ENCODE results near the gene P2RX7.
"Not testable (repeated sequence)": the region's sequence is repeated elsewhere in the genome, so short reads cannot be mapped to it uniquely, and the experiment has no call there.

Gene P2RX7

GRCh38 chr12:121162384-121162783, 29.7 kb downstream of the P2RX7 start:
- H3K4me3 ChIP-seq (ENCODE audit: insufficient read depth, low read length, poor library complexity, severe bottlenecking), result no peak overlapping the region
- H3K27me3 ChIP-seq (ENCODE audit: low read length), result no peaks in the 10 kb centered on the region
- H3K9me2 ChIP-seq (replicated peaks; ENCODE audit: insufficient read depth, low read length), result no peaks in the 10 kb centered on the region
- no peaks in the 10 kb centered on the region for H3K9me3 ChIP-seq (ENCODE audit: insufficient read depth, low read length)
- H4K20me1 ChIP-seq (ENCODE audit: low read depth, low read length), result no peaks in the 10 kb centered on the region
- no peak overlapping the region for H2AFZ ChIP-seq (ENCODE audit: low read depth, low read length, severe bottlenecking)
- H3K27ac ChIP-seq (ENCODE audit: low read depth, low read length), result no peak overlapping the region
- H3K79me2 ChIP-seq (ENCODE audit: insufficient read depth, low read length), result no peaks in the 10 kb centered on the region
- no peaks in the 10 kb centered on the region for H3F3A ChIP-seq (ENCODE audit: insufficient read depth)
- no peaks in the 10 kb centered on the region for H3K36me3 ChIP-seq (ENCODE audit: low read length)
- no peak overlapping the region for H3K4me2 ChIP-seq (ENCODE audit: low read depth, low read length, poor library complexity, severe bottlenecking)
- no peak overlapping the region for H3K9ac ChIP-seq (ENCODE audit: low read length)
- TF ChIP-seq CTCF (IDR thresholded peaks at IDR 0.05; ENCODE audit: insufficient read depth, low read length, poor library complexity, severe bottlenecking) (no peak), EZH2phosphoT487 (conservative IDR thresholded peaks at IDR 0.05; ENCODE audit: low read length) (no peak)

GRCh38 chr12:121162985-121163384, 30.3 kb downstream of the P2RX7 start:
- Histone ChIP-seq H3K4me3 (ENCODE audit: insufficient read depth, low read length, poor library complexity, severe bottlenecking) (no peak overlapping the region), H2AFZ (ENCODE audit: low read depth, low read length, severe bottlenecking) (no peak overlapping the region), H4K20me1 (ENCODE audit: low read depth, low read length) (no peaks in the 10 kb centered on the region), H3K36me3 (ENCODE audit: low read length) (no peaks in the 10 kb centered on the region), H3K27me3 (ENCODE audit: low read length) (no peaks in the 10 kb centered on the region), H3K9me2 (replicated peaks; ENCODE audit: insufficient read depth, low read length) (no peaks in the 10 kb centered on the region), H3K9me3 (ENCODE audit: insufficient read depth, low read length) (no peaks in the 10 kb centered on the region), H3F3A (ENCODE audit: insufficient read depth) (no peaks in the 10 kb centered on the region), H3K79me2 (ENCODE audit: insufficient read depth, low read length) (no peaks in the 10 kb centered on the region), H3K27ac (ENCODE audit: low read depth, low read length) (no peak overlapping the region), H3K9ac (ENCODE audit: low read length) (no peak overlapping the region), H3K4me2 (ENCODE audit: low read depth, low read length, poor library complexity, severe bottlenecking) (no peak overlapping the region)
- TF ChIP-seq CTCF (IDR thresholded peaks at IDR 0.05; ENCODE audit: insufficient read depth, low read length, poor library complexity, severe bottlenecking) (no peak), EZH2phosphoT487 (conservative IDR thresholded peaks at IDR 0.05; ENCODE audit: low read length) (no peak)

- H3K27me3 ChIP-seq (ENCODE audit: low read length); H3K9ac ChIP-seq (ENCODE audit: low read length); H2AFZ ChIP-seq (ENCODE audit: low read depth, low read length, severe bottlenecking); H3K36me3 ChIP-seq (ENCODE audit: low read length); H3K9me3 ChIP-seq (ENCODE audit: insufficient read depth, low read length); H3K27ac ChIP-seq (ENCODE audit: low read depth, low read length); H3K4me3 ChIP-seq (ENCODE audit: insufficient read depth, low read length, poor library complexity, severe bottlenecking); H3K9me2 ChIP-seq (replicated peaks; ENCODE audit: insufficient read depth, low read length); H3F3A ChIP-seq (ENCODE audit: insufficient read depth); H4K20me1 ChIP-seq (ENCODE audit: low read depth, low read length); H3K4me2 ChIP-seq (ENCODE audit: low read depth, low read length, poor library complexity, severe bottlenecking); H3K79me2 ChIP-seq (ENCODE audit: insufficient read depth, low read length): not testable (repeated sequence)
Observed at GRCh38 chr12:121164839-121165238, 32.2 kb downstream of the P2RX7 start.

GRCh38 chr12:121165316-121165715, 32.6 kb downstream of the P2RX7 start:
- H3K27me3 ChIP-seq (ENCODE audit: low read length), result no peaks in the 10 kb centered on the region
- no peaks in the 10 kb centered on the region for H4K20me1 ChIP-seq (ENCODE audit: low read depth, low read length)
- no peaks in the 10 kb centered on the region for H3K9me3 ChIP-seq (ENCODE audit: insufficient read depth, low read length)
- no peaks in the 10 kb centered on the region for H3K79me2 ChIP-seq (ENCODE audit: insufficient read depth, low read length)
- H3K9me2 ChIP-seq (replicated peaks; ENCODE audit: insufficient read depth, low read length), result no peaks in the 10 kb centered on the region
- no peak overlapping the region for H3K9ac ChIP-seq (ENCODE audit: low read length)
- no peak overlapping the region for H3K27ac ChIP-seq (ENCODE audit: low read depth, low read length)
- no peak overlapping the region for H3K4me2 ChIP-seq (ENCODE audit: low read depth, low read length, poor library complexity, severe bottlenecking)
- TF ChIP-seq EZH2phosphoT487 (conservative IDR thresholded peaks at IDR 0.05; ENCODE audit: low read length) (no peak), CTCF (IDR thresholded peaks at IDR 0.05; ENCODE audit: insufficient read depth, low read length, poor library complexity, severe bottlenecking) (no peak)
- H3K4me3 ChIP-seq (ENCODE audit: insufficient read depth, low read length, poor library complexity, severe bottlenecking), result no peak overlapping the region
- no peaks in the 10 kb centered on the region for H3K36me3 ChIP-seq (ENCODE audit: low read length)
- no peaks in the 10 kb centered on the region for H3F3A ChIP-seq (ENCODE audit: insufficient read depth)
- no peak overlapping the region for H2AFZ ChIP-seq (ENCODE audit: low read depth, low read length, severe bottlenecking)
